KMS-11 (cell line): ENCODE measurements around the gene SRP72.

Experiments
- H2AFZ ChIP-seq: fragments of 200-600 bp; sonication (generic); 2 replicates; pipeline ENCODE4 v1.6.1; 2016; ENCODE audit warnings: antibody characterized with exemption, mixed run types, low read depth
- H3K27ac ChIP-seq: fragments of 200-600 bp; sonication (generic); 2 replicates; pipeline ENCODE4 v1.6.1; 2016; ENCODE audit warnings: mild to moderate bottlenecking, mixed run types
- H3K27me3 ChIP-seq: fragments of 200-600 bp; sonication (generic); 2 replicates; pipeline ENCODE4 v1.6.1; 2017; ENCODE audit warnings: mild to moderate bottlenecking, low read depth, mixed run types, moderate library complexity; ENCODE audit not compliant: insufficient read depth
- H3K36me3 ChIP-seq: fragments of 200-600 bp; sonication (generic); 2 replicates; pipeline ENCODE4 v1.6.1; 2017; ENCODE audit warnings: mild to moderate bottlenecking, mixed run types; ENCODE audit not compliant: insufficient read depth
- H3K4me1 ChIP-seq: fragments of 200-600 bp; sonication (generic); 2 replicates; pipeline ENCODE4 v1.6.1; 2016; ENCODE audit warnings: mild to moderate bottlenecking, low read depth, mixed run types; ENCODE audit not compliant: poor library complexity, severe bottlenecking
- H3K4me2 ChIP-seq: fragments of 200-600 bp; sonication (generic); 2 replicates; pipeline ENCODE4 v1.7.0; 2016; ENCODE audit warnings: mild to moderate bottlenecking, mixed run types
- H3K4me3 ChIP-seq: fragments of 200-600 bp; sonication (generic); IDR thresholded peaks from 2 replicates; pipeline ENCODE4 v1.6.1; 2017; ENCODE audit warnings: low read depth, low read length, mixed read lengths; ENCODE audit not compliant: insufficient read depth
- H3K79me2 ChIP-seq: fragments of 200-600 bp; sonication (generic); 2 replicates; pipeline ENCODE4 v1.6.1; 2016; ENCODE audit warnings: low read depth, mixed run types; ENCODE audit not compliant: insufficient read depth
- H3K9ac ChIP-seq: fragments of 200-600 bp; sonication (generic); 2 replicates; pipeline ENCODE4 v1.6.1; 2016; ENCODE audit warnings: mild to moderate bottlenecking, mixed run types
- H4K20me1 ChIP-seq: fragments of 200-600 bp; sonication (generic); 2 replicates; pipeline ENCODE4 v1.6.1; 2016; ENCODE audit warnings: mild to moderate bottlenecking, mixed run types; ENCODE audit not compliant: insufficient read depth
- TF ChIP-seq, protein P1 (sequence below): fragments of 200-600 bp; sonication (generic); conservative IDR thresholded peaks from 2 replicates; pipeline ENCODE4 v1.6.1; 2017; ENCODE audit warnings: low read depth, mild to moderate bottlenecking, antibody characterized with exemption, low read length, moderate library complexity, mixed read lengths

Gene SRP72

GRCh38 chr4:56434599-56435139 lies 32.7 kb upstream of the SRP72 start:
- H3K4me3 ChIP-seq = no peak overlapping the region
- H4K20me1 ChIP-seq = peaks cover 40% of the 10 kb centered on the region
- peak overlapping the region; percentile 94 for H3K9ac ChIP-seq
- H3K27me3 ChIP-seq = no peaks in the 10 kb centered on the region
- TF ChIP-seq, protein P1, sequence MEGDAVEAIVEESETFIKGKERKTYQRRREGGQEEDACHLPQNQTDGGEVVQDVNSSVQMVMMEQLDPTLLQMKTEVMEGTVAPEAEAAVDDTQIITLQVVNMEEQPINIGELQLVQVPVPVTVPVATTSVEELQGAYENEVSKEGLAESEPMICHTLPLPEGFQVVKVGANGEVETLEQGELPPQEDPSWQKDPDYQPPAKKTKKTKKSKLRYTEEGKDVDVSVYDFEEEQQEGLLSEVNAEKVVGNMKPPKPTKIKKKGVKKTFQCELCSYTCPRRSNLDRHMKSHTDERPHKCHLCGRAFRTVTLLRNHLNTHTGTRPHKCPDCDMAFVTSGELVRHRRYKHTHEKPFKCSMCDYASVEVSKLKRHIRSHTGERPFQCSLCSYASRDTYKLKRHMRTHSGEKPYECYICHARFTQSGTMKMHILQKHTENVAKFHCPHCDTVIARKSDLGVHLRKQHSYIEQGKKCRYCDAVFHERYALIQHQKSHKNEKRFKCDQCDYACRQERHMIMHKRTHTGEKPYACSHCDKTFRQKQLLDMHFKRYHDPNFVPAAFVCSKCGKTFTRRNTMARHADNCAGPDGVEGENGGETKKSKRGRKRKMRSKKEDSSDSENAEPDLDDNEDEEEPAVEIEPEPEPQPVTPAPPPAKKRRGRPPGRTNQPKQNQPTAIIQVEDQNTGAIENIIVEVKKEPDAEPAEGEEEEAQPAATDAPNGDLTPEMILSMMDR = no peak
- peak overlapping the region; percentile 92 for H3K27ac ChIP-seq
- peaks cover 4% of the 10 kb centered on the region; the same call in 1 of the 2 replicates for H3K36me3 ChIP-seq
- H3K79me2 ChIP-seq = peaks cover 90% of the 10 kb centered on the region
- peaks cover 40% of the 10 kb centered on the region for H3K4me1 ChIP-seq
- peak overlapping the region; percentile 73 for H3K4me2 ChIP-seq
- peak overlapping the region; percentile 48 for H2AFZ ChIP-seq

DNA sequence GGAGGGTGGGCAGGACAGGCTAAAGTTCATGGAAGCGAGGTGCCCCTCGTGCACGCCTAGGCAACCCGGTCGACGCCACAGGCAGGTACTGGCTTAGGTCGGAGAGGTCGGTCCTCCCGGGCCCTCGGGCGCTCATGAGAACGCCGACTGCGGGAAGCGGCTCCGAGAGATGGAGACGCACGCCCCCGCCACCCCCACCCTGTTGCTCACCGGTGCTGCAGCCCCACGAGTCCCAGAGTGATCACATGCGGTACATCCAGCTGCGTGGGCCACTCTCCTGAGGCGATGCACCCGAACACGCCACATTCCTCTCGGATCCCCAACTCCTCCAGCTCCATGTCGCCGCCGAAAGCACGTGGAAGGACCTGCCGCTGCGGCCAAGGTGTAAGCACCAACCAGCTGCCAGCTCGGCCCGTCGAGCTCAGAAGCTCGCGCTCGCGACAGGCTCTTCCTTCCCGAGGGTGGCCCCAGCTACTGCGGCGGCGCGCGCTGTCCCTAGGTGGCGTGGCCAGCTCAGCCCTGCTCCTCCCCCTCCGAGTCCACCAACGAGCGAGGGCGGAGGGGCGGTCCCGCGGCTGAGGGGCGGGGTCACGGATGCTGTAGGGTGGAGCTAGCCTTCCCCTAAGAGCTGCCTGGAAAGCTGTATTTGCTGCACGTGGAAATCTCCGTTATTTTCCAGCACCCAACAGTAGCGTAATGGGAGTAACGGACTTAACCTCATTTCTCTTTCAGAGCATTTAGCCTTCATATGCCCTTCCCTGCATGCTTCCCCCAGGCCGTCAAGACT lies 32.1 kb upstream of the SRP72 start, which contains the start of gene PPAT:
Gene PPAT, minus strand, starts transcription at position 476 of the 787 bp plus-strand sequence. Its CDS starts 138 bp downstream, at position 338.
- peak within 1 kb of the TSS; percentile 94 for H3K9ac ChIP-seq
- peaks cover 42% of the 10 kb centered on the region for H4K20me1 ChIP-seq
- peaks cover 4% of the 10 kb centered on the region; the same call in 1 of the 2 replicates for H3K36me3 ChIP-seq
- H3K79me2 ChIP-seq = peaks cover 90% of the 10 kb centered on the region
- TF ChIP-seq, protein P1 = peak; percentile 28
- peak within 1 kb of the TSS; percentile 79 for H3K4me2 ChIP-seq
- H3K27me3 ChIP-seq = no peaks in the 10 kb centered on the region
- peak within 1 kb of the TSS; percentile 48 for H2AFZ ChIP-seq
- peak within 1 kb of the TSS; percentile 54 for H3K4me3 ChIP-seq
- peak within 1 kb of the TSS; percentile 92 for H3K27ac ChIP-seq
- H3K4me1 ChIP-seq = peaks cover 43% of the 10 kb centered on the region

GRCh38 chr4:56438766-56439165 lies 28.7 kb upstream of the SRP72 start:
- peaks cover 36% of the 10 kb centered on the region for H4K20me1 ChIP-seq
- H3K9ac ChIP-seq = no peak overlapping the region
- H3K4me3 ChIP-seq = no peak overlapping the region

GRCh38 chr4:56440983-56441382 lies 26.4 kb upstream of the SRP72 start:
- Histone ChIP-seq H3K4me2 (peak overlapping the region; percentile 7; the same call in 1 of the 2 replicates), H4K20me1 (peaks cover 36% of the 10 kb centered on the region), H3K27ac (no peak overlapping the region), H3K79me2 (peaks cover 97% of the 10 kb centered on the region), H3K36me3 (peaks cover 29% of the 10 kb centered on the region; the same call in 1 of the 2 replicates), H2AFZ (no peak overlapping the region), H3K27me3 (no peaks in the 10 kb centered on the region), H3K4me3 (no peak overlapping the region), H3K9ac (no peak overlapping the region; the same call in 1 of the 2 replicates), H3K4me1 (peaks cover 71% of the 10 kb centered on the region)
- TF ChIP-seq, protein P1 = no peak

More at GRCh38 chr4:56438766-56439165, 28.7 kb upstream of the SRP72 start:
- Histone ChIP-seq H2AFZ (no peak overlapping the region), H3K27me3 (no peaks in the 10 kb centered on the region), H3K79me2 (peaks cover 89% of the 10 kb centered on the region), H3K36me3 (peaks cover 17% of the 10 kb centered on the region; the same call in 1 of the 2 replicates), H3K4me2 (peak overlapping the region; percentile 79), H3K4me1 (peaks cover 50% of the 10 kb centered on the region), H3K27ac (no peak overlapping the region)
- TF ChIP-seq, protein P1 = no peak
